IMR-90 (cell line): ENCODE measurements around the gene CDH13. TPM values are rescaled to one million over a fixed set of nuclear protein-coding genes. Genes with fewer than 3 reads are reported as not detected.

Experiments
- ATAC-seq: fragments of 200-7000 bp; cut with Tn5 transposase; 2 replicates; pipeline ENCODE4 v1.9.1; 2020; ENCODE audit warnings: low read depth, mild to moderate bottlenecking, moderate library complexity
- BruUV-seq: library from RNA; stranded (reverse); fragments of 400-500 nt; replicated peaks from 2 replicates; lab custom pipeline; 2021; lab: Mats Ljungman, UMichigan
- CTCF ChIA-PET: fragments of 300-600 bp; formaldehyde crosslinking; extraction: SDS; loops from one replicate; lab custom pipeline; 2021; ENCODE audit warnings: antibody characterized with exemption; lab: Yijun Ruan, JAX
- POLR2A ChIA-PET: fragments of 300-600 bp; sonication (Branson Sonifier 250); formaldehyde crosslinking; loops from one replicate; lab custom pipeline; 2022; ENCODE audit warnings: antibody characterized with exemption; ENCODE audit not compliant: unreplicated experiment; lab: Charles Lee
- DNase-seq: peaks from one replicate; pipeline ENCODE4 v3.0.0; 2013
- H2AFZ ChIP-seq: replicated peaks from 2 replicates; pipeline ENCODE3; 2013; ENCODE audit warnings: low read length, mild to moderate bottlenecking; ENCODE audit not compliant: poor library complexity
- H2AK5ac ChIP-seq: 2 replicates; pipeline ENCODE4 v1.6.1; 2013; ENCODE audit warnings: low read depth, low read length, inconsistent platforms
- H2AK9ac ChIP-seq: replicated peaks from 2 replicates; pipeline ENCODE3; 2013; ENCODE audit warnings: mild to moderate bottlenecking, low read depth, low read length, moderate library complexity; ENCODE audit not compliant: poor library complexity
- H2BK120ac ChIP-seq: 2 replicates; pipeline ENCODE4 v1.6.1; 2013; ENCODE audit warnings: low read depth, low read length, inconsistent platforms
- H2BK15ac ChIP-seq: 3 replicates; pipeline ENCODE4 v1.6.1; 2013; ENCODE audit warnings: low read depth, low read length, inconsistent platforms
- H2BK20ac ChIP-seq: 2 replicates; pipeline ENCODE4 v1.6.1; 2013; ENCODE audit warnings: low read depth, mild to moderate bottlenecking, inconsistent platforms, low read length, moderate library complexity
- H2BK5ac ChIP-seq: 2 replicates; pipeline ENCODE4 v1.6.1; 2013; ENCODE audit warnings: mild to moderate bottlenecking, low read depth, low read length, inconsistent platforms; ENCODE audit not compliant: poor library complexity, severe bottlenecking
- H3K14ac ChIP-seq: replicated peaks from 2 replicates; pipeline ENCODE4 v1.6.1; 2013; ENCODE audit warnings: low read depth, low read length, inconsistent platforms
- H3K18ac ChIP-seq: 2 replicates; pipeline ENCODE4 v1.6.1; 2013; ENCODE audit warnings: low read depth, low read length, control low read depth
- H3K23ac ChIP-seq: 2 replicates; pipeline ENCODE4 v1.6.1; 2013; ENCODE audit warnings: low read depth, low read length, inconsistent platforms
- H3K27ac ChIP-seq: 2 replicates; pipeline ENCODE4 v1.5.1; 2013; ENCODE audit warnings: mild to moderate bottlenecking, control low read depth, low read length; ENCODE audit not compliant: insufficient read depth
- H3K27me3 ChIP-seq: 2 replicates; pipeline ENCODE4 v1.6.1; 2013; ENCODE audit warnings: low read length; ENCODE audit not compliant: control insufficient read depth, insufficient read depth
- H3K36me3 ChIP-seq: 2 replicates; pipeline ENCODE4 v1.6.1; 2013; ENCODE audit warnings: low read length, mixed read lengths; ENCODE audit not compliant: control insufficient read depth, insufficient read depth
- H3K4ac ChIP-seq: 2 replicates; pipeline ENCODE4 v1.6.1; 2013; ENCODE audit warnings: low read depth, low read length, inconsistent platforms
- H3K4me1 ChIP-seq: 2 replicates; pipeline ENCODE4 v1.6.1; 2013; ENCODE audit warnings: low read length, mixed read lengths; ENCODE audit not compliant: control insufficient read depth, insufficient read depth
- H3K4me2 ChIP-seq: 2 replicates; pipeline ENCODE4 v1.6.1; 2013; ENCODE audit warnings: low read depth, mild to moderate bottlenecking, control low read depth, low read length, moderate library complexity
- H3K4me3 ChIP-seq: 2 replicates; pipeline ENCODE4 v1.5.1; 2013; ENCODE audit warnings: low read depth, mild to moderate bottlenecking, control low read depth, low read length, moderate library complexity; ENCODE audit not compliant: insufficient read depth
- H3K56ac ChIP-seq: 2 replicates; pipeline ENCODE4 v1.6.1; 2013; ENCODE audit warnings: low read length, inconsistent platforms; ENCODE audit not compliant: insufficient read depth; ENCODE audit errors: extremely low read depth
- H3K79me1 ChIP-seq, 2 experiments: 2 replicates each; pipeline ENCODE4 v1.6.1; 2013; ENCODE audit warnings: low read length in 2 of 2, inconsistent platforms in 1 of 2, low read depth in 1 of 2
- H3K9ac ChIP-seq: 2 replicates; pipeline ENCODE4 v1.6.1; 2013; ENCODE audit warnings: low read depth, low read length, control low read depth
- H3K9me1 ChIP-seq: 2 replicates; pipeline ENCODE4 v1.6.1; 2013; ENCODE audit warnings: low read length, inconsistent platforms; ENCODE audit not compliant: insufficient read depth
- H3K9me3 ChIP-seq: 2 replicates; pipeline ENCODE4 v1.6.1; 2013; ENCODE audit warnings: low read length; ENCODE audit not compliant: control insufficient read depth, insufficient read depth
- H4K20me1 ChIP-seq: 2 replicates; pipeline ENCODE4 v1.6.1; 2013; ENCODE audit warnings: low read length, inconsistent platforms; ENCODE audit not compliant: insufficient read depth
- H4K5ac ChIP-seq: 2 replicates; pipeline ENCODE4 v1.6.1; 2013; ENCODE audit warnings: mild to moderate bottlenecking, low read depth, low read length, control low read depth
- H4K8ac ChIP-seq, 2 experiments: 2 replicates each; pipeline ENCODE4 v1.6.1; 2013; ENCODE audit warnings: low read depth in 2 of 2, low read length in 2 of 2, control low read depth in 1 of 2, inconsistent platforms in 1 of 2
- H4K91ac ChIP-seq: 2 replicates; pipeline ENCODE4 v1.6.1; 2013; ENCODE audit warnings: low read depth, low read length, inconsistent platforms; ENCODE audit not compliant: insufficient read depth
- BHLHE40 ChIP-seq: fragments of 150-350 bp; IDR thresholded peaks from 2 replicates; pipeline ENCODE4 v1.6.1; 2016; ENCODE audit warnings: mild to moderate bottlenecking, low read depth, low read length
- CEBPB ChIP-seq: IDR thresholded peaks from 2 replicates; pipeline ENCODE4 v1.6.1; 2012; ENCODE audit warnings: low read depth, low read length, improper control_type of control experiment
- CHD1 ChIP-seq: IDR thresholded peaks from 2 replicates; pipeline ENCODE4 v1.6.1; 2012; ENCODE audit warnings: low read depth, low read length, improper control_type of control experiment
- FOS ChIP-seq: fragments of 150-350 bp; IDR thresholded peaks from 2 replicates; pipeline ENCODE4 v1.6.1; 2016; ENCODE audit warnings: low read depth, low read length
- MAFK ChIP-seq: IDR thresholded peaks from 2 replicates; pipeline ENCODE4 v1.6.1; 2012; ENCODE audit warnings: low read depth, low read length, improper control_type of control experiment
- MAZ ChIP-seq: IDR thresholded peaks from 2 replicates; pipeline ENCODE4 v1.6.1; 2012; ENCODE audit warnings: low read depth, mild to moderate bottlenecking, low read length, improper control_type of control experiment, moderate library complexity, borderline replicate concordance
- MXI1 ChIP-seq: IDR thresholded peaks from 2 replicates; pipeline ENCODE4 v1.6.1; 2012; ENCODE audit warnings: low read depth, mild to moderate bottlenecking, low read length, moderate library complexity, borderline replicate concordance
- NFE2L2 ChIP-seq: fragments of 150-350 bp; IDR thresholded peaks from 2 replicates; pipeline ENCODE4 v1.6.1; 2016; ENCODE audit warnings: low read depth, mild to moderate bottlenecking, low read length
- POLR2A ChIP-seq: IDR thresholded peaks from 2 replicates; pipeline ENCODE4 v1.6.1; 2012; ENCODE audit warnings: mild to moderate bottlenecking, low read depth, low read length
- RAD21 ChIP-seq: IDR thresholded peaks from 2 replicates; pipeline ENCODE4 v1.6.1; 2012; ENCODE audit warnings: low read length, improper control_type of control experiment
- RCOR1 ChIP-seq: IDR thresholded peaks from 2 replicates; pipeline ENCODE4 v1.6.1; 2012; ENCODE audit warnings: mild to moderate bottlenecking, low read length, improper control_type of control experiment; ENCODE audit not compliant: insufficient replicate concordance
- RFX5 ChIP-seq: IDR thresholded peaks from 2 replicates; pipeline ENCODE4 v1.8.0; 2012; ENCODE audit warnings: low read depth, mild to moderate bottlenecking, low read length, moderate library complexity
- SMC3 ChIP-seq: fragments of 150-350 bp; IDR thresholded peaks from 2 replicates; pipeline ENCODE4 v1.6.1; 2016; ENCODE audit warnings: low read depth, mild to moderate bottlenecking, antibody characterized with exemption, low read length, moderate library complexity
- USF2 ChIP-seq: fragments of 150-350 bp; IDR thresholded peaks from 2 replicates; pipeline ENCODE4 v1.6.1; 2017; ENCODE audit warnings: mild to moderate bottlenecking, antibody characterized with exemption, low read length, low read depth
- WGBS, 2 experiments: methylation state at CpG; one replicate each; pipeline versions ENCODE4 v1.1.5 to v1.1.7; 2013; ENCODE audit warnings: missing lambda C conversion rate in 2 of 2; ENCODE audit not compliant: insufficient read length in 1 of 2; ENCODE audit errors: extremely low coverage in 2 of 2; 5-methylcytosine and 5-hydroxymethylcytosine counted together
- dilution Hi-C: fragments of 300-500 bp; cut with HindIII; formaldehyde crosslinking; loops from one replicate; pipeline ENCODE4 v1.14.3; 2018; ENCODE audit warnings: low sequenced_read_pairs; ENCODE audit not compliant: unreplicated experiment
- in situ Hi-C: fragments of 300-500 bp; cut with MboI; formaldehyde crosslinking; loops from 3 replicates; pipeline ENCODE4 v1.14.3; 2019; ENCODE audit warnings: low sequenced_read_pairs, inconsistent platforms, mixed read lengths
- intact Hi-C: fragments of 100-400 bp; cut with micrococcal nuclease; formaldehyde crosslinking; loops from 2 replicates; pipeline ENCODE4 v1.10.0; 2022
- polyA plus RNA-seq, 3 experiments: library from polyadenylated mRNA; depleted of rRNA; stranded (reverse); fragments of >200 nt; gene quantifications; 2 replicates each; pipeline ENCODE4 v1.2.3, GENCODE V29; 2012; ENCODE audit warnings: low replicate concordance in 1 of 3
- total RNA-seq: library from RNA; depleted of rRNA; stranded (reverse); fragments of >200 nt; gene quantifications from 2 replicates; pipeline ENCODE4 v1.2.3, GENCODE V29; 2012
- TF ChIP-seq, protein P1 (sequence below): fragments of 150-350 bp; IDR thresholded peaks from 2 replicates; pipeline ENCODE4 v1.6.1; 2016; ENCODE audit warnings: low read depth, mild to moderate bottlenecking, low read length, moderate library complexity, borderline replicate concordance
- TF ChIP-seq, protein P2 (sequence below): conservative IDR thresholded peaks from 2 replicates; pipeline ENCODE4 v1.5.1; 2012; ENCODE audit warnings: mild to moderate bottlenecking, low read depth, low read length, improper control_type of control experiment

Gene CDH13
- total and polyA plus RNA-seq, 2 of the 4 experiments (the other 2 are of a cell fraction), result 61.6 to 74.7 TPM

DNA sequence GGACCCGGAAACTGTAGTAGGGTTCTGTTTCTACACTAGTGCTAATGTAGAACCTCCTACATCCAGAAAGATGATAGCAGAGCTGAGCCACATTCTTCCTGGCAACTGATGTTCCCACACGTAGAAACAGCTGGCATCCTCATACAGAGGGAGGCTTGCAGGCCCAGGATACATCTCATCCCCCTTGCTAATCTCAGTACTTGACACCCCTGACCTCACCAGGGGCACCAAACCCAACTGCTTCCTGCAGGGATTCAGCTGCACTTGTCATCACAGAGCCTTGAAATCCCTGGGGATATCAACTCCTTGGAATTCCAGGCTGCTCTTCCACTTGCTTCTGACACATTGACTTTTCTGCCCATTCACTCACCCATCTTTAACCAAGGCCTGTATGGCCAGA, 1105.8 kb downstream of the CDH13 start:
- dilution Hi-C loops, result no loop called here
- Histone ChIP-seq H4K20me1 (no peaks in the 10 kb centered on the region), H2BK5ac (no peak overlapping the region), H3K27me3 (no peaks in the 10 kb centered on the region), H3K4ac (no peak overlapping the region), H3K9me1 (no peaks in the 10 kb centered on the region), H3K27ac (no peak overlapping the region), H3K4me1 (no peaks in the 10 kb centered on the region), H4K5ac (no peak overlapping the region), H3K23ac (no peak overlapping the region), H4K91ac (no peak overlapping the region), H2BK15ac (no peak overlapping the region), H2BK120ac (no peak overlapping the region), H3K4me2 (no peak overlapping the region), H3K9ac (no peak overlapping the region), H3K36me3 (no peaks in the 10 kb centered on the region), H3K9me3 (peaks cover 7% of the 10 kb centered on the region), H3K14ac (no peak overlapping the region), H3K79me1 (no peaks in the 10 kb centered on the region), H3K18ac (no peak overlapping the region), H2AK9ac (no peak overlapping the region), H2AK5ac (no peak overlapping the region), H3K4me3 (no peak overlapping the region), H2AFZ (no peak overlapping the region), H2BK20ac (no peak overlapping the region), H4K8ac (no peak overlapping the region), H3K56ac (no peak overlapping the region)
- intact Hi-C loops, result no loop called here
- ChIA-PET POLR2A (no interaction called here), CTCF (no interaction called here)
- ATAC-seq (no peak), DNase-seq (no peak)
- TF ChIP-seq CHD1 (no peak), RFX5 (no peak), USF2 (no peak), SMC3 (no peak), RCOR1 (no peak), FOS (no peak), CEBPB (no peak), MAFK (no peak), RAD21 (no peak), POLR2A (no peak), BHLHE40 (no peak), MXI1 (no peak), MAZ (no peak), NFE2L2 (no peak)
- TF ChIP-seq, protein P1, sequence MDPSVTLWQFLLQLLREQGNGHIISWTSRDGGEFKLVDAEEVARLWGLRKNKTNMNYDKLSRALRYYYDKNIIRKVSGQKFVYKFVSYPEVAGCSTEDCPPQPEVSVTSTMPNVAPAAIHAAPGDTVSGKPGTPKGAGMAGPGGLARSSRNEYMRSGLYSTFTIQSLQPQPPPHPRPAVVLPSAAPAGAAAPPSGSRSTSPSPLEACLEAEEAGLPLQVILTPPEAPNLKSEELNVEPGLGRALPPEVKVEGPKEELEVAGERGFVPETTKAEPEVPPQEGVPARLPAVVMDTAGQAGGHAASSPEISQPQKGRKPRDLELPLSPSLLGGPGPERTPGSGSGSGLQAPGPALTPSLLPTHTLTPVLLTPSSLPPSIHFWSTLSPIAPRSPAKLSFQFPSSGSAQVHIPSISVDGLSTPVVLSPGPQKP, result no peak
- TF ChIP-seq, protein P2, sequence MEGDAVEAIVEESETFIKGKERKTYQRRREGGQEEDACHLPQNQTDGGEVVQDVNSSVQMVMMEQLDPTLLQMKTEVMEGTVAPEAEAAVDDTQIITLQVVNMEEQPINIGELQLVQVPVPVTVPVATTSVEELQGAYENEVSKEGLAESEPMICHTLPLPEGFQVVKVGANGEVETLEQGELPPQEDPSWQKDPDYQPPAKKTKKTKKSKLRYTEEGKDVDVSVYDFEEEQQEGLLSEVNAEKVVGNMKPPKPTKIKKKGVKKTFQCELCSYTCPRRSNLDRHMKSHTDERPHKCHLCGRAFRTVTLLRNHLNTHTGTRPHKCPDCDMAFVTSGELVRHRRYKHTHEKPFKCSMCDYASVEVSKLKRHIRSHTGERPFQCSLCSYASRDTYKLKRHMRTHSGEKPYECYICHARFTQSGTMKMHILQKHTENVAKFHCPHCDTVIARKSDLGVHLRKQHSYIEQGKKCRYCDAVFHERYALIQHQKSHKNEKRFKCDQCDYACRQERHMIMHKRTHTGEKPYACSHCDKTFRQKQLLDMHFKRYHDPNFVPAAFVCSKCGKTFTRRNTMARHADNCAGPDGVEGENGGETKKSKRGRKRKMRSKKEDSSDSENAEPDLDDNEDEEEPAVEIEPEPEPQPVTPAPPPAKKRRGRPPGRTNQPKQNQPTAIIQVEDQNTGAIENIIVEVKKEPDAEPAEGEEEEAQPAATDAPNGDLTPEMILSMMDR, result no peak
- no TSS peak for BruUV-seq
- 38% methylated on average over 1 of the region's 2 CpGs; no CpG with 5 or more reads in 1 of the 2 experiments for WGBS, 2 experiments
- in situ Hi-C loops, result no loop called here
